A673 (cell line): Measurements from ENCODE around the gene LIMS2. TPM values are rescaled to one million over a fixed set of nuclear protein-coding genes. Genes with fewer than 3 reads are reported as not detected.

Experiments used
- BruUV-seq: library from RNA; stranded (reverse); fragments of 400-500 nt; replicated peaks from 2 replicates; lab custom pipeline; 2021; lab: Mats Ljungman, UMichigan
- CTCF ChIA-PET: fragments of 300-600 bp; sonication (Branson Sonifier 250); formaldehyde crosslinking; loops from one replicate; lab custom pipeline; 2022; ENCODE audit warnings: antibody characterized with exemption; lab: Charles Lee
- POLR2A ChIA-PET: fragments of 300-600 bp; sonication (Branson Sonifier 250); formaldehyde crosslinking; loops from one replicate; lab custom pipeline; 2022; ENCODE audit warnings: antibody characterized with exemption; ENCODE audit not compliant: low non-redundant PET; lab: Charles Lee
- DNase-seq: peaks from one replicate; pipeline ENCODE4 v3.0.0-alpha.2; 2015; ENCODE audit warnings: low spot score
- H3K27ac ChIP-seq: fragments of 200-600 bp; sonication (generic); 2 replicates; pipeline ENCODE4 v1.5.1; 2016; ENCODE audit warnings: mixed run types, low read depth, mild to moderate bottlenecking, mixed read lengths, antibody characterized with exemption, low read length; ENCODE audit not compliant: poor library complexity, severe bottlenecking
- H3K27me3 ChIP-seq: fragments of 200-600 bp; sonication (generic); replicated peaks from 2 replicates; pipeline ENCODE4 v1.6.1; 2017; ENCODE audit warnings: mixed run types, low read depth, mild to moderate bottlenecking, mixed read lengths, antibody characterized with exemption, low read length; ENCODE audit not compliant: insufficient read depth, poor library complexity
- H3K36me3 ChIP-seq: fragments of 200-600 bp; sonication (generic); 2 replicates; pipeline ENCODE4 v1.6.1; 2016; ENCODE audit warnings: mixed run types, mild to moderate bottlenecking, mixed read lengths, antibody characterized with exemption, low read length; ENCODE audit not compliant: insufficient read depth, poor library complexity, severe bottlenecking
- H3K4me1 ChIP-seq: fragments of 200-600 bp; sonication (generic); 2 replicates; pipeline ENCODE4 v1.6.1; 2017; ENCODE audit warnings: mixed run types, mild to moderate bottlenecking, mixed read lengths, antibody characterized with exemption, low read length; ENCODE audit not compliant: insufficient read depth, poor library complexity, severe bottlenecking
- H3K4me3 ChIP-seq: fragments of 200-600 bp; sonication (generic); 2 replicates; pipeline ENCODE4 v1.5.1; 2016; ENCODE audit warnings: low read depth, mixed run types, mild to moderate bottlenecking, mixed read lengths, low read length; ENCODE audit not compliant: poor library complexity, severe bottlenecking
- H3K9me3 ChIP-seq: fragments of 200-600 bp; sonication (generic); 2 replicates; pipeline ENCODE4 v1.6.1; 2016; ENCODE audit warnings: mixed run types, low read depth, mild to moderate bottlenecking, mixed read lengths, antibody characterized with exemption, low read length; ENCODE audit not compliant: poor library complexity, severe bottlenecking
- EZH2 ChIP-seq: fragments of 200-600 bp; sonication (generic); IDR thresholded peaks from 2 replicates; pipeline ENCODE4 v1.6.1; 2017; ENCODE audit warnings: borderline replicate concordance, low read depth, mild to moderate bottlenecking, mixed read lengths, antibody characterized with exemption, low read length; ENCODE audit not compliant: poor library complexity, severe bottlenecking
- intact Hi-C: fragments of 100-400 bp; cut with micrococcal nuclease; formaldehyde crosslinking; loops from one replicate; pipeline ENCODE4 v1.10.0; 2022; ENCODE audit not compliant: unreplicated experiment
- total RNA-seq: library from RNA; stranded (reverse); gene quantifications from 2 replicates; pipeline ENCODE4 v1.2.3, GENCODE V29; 2021
- TF ChIP-seq, protein P1 (sequence below): fragments of 300-800, 200-600 bp; sonication (generic); conservative IDR thresholded peaks from 2 replicates; pipeline ENCODE4 v1.5.1; 2017; ENCODE audit warnings: low read depth, mild to moderate bottlenecking, antibody characterized with exemption, low read length, moderate library complexity, mixed read lengths

Gene LIMS2
- total RNA-seq, 1 experiment from 2014 or later: 1.2 TPM

DNA sequence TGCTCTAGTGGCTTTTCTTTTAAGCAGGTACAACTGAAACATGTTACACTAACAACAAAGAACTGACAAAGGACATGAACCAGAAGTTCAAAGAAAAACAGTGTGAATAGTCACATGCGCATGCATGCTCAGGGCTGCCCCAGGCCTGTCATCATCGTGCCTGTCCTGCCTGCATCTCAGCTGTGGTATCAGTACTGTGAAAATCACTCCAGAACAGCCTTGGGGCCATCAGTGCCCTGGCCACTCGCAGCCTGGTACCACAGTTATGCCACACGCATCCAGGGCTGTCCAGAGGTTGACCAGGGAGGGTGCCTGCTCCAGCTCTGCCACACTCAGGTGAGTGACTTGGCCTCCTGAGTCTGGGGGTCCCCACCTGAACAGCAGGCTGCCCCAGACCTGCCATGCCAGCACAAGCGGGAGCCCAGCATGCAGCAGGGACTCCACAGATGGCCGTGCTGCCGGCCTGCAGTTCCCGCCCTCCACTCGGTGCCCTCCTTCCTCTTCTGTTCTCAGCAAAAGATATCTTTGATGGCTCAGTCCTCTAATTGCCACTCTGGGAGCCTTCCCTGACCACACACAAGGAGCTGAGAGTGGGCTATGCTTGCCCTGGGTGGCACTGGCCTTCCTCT lies 12.3 kb downstream of the LIMS2 start:
- CTCF ChIA-PET: no interaction called here
- no peak for DNase-seq

DNA sequence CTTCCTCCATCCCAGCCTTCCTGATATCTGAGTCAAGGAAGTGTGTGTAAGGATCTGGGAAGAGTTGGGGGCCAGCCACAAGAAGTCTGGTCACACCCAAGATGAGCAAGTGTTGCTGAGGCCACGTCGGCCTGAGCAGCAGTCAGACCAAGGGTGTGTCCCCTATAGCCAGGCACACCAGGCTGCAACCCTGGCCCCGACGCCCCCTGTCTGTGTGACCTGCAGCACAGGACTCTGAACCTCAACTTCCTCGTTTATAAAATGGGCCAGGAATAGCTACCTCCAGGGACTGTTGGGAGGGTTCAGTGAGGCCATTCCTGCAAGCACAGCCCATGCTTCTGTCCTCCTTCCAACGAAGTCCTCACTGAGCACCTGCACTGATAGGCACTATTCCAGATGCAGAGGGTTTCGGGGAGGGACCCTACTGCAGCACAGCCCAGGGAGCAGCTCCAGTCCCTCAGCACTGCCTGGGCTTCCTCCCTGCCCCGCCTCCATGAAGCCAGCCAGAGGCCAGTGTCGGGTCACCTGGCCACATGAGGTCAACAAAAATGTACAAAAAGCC lies 13.3 kb downstream of the LIMS2 start:
- POLR2A ChIA-PET: no interaction called here
- BruUV-seq: no TSS peak
- no peak overlapping the region for H3K4me3 ChIP-seq
- H3K36me3 ChIP-seq: no peaks in the 10 kb centered on the region
- H3K9me3 ChIP-seq: no peaks in the 10 kb centered on the region
- H3K4me1 ChIP-seq: no peaks in the 10 kb centered on the region
- DNase-seq: no peak
- CTCF ChIA-PET: no interaction called here
- H3K27me3 ChIP-seq: peaks cover 12% of the 10 kb centered on the region
- no peak overlapping the region for H3K27ac ChIP-seq
- intact Hi-C loops: no loop called here
- TF ChIP-seq, protein P1, sequence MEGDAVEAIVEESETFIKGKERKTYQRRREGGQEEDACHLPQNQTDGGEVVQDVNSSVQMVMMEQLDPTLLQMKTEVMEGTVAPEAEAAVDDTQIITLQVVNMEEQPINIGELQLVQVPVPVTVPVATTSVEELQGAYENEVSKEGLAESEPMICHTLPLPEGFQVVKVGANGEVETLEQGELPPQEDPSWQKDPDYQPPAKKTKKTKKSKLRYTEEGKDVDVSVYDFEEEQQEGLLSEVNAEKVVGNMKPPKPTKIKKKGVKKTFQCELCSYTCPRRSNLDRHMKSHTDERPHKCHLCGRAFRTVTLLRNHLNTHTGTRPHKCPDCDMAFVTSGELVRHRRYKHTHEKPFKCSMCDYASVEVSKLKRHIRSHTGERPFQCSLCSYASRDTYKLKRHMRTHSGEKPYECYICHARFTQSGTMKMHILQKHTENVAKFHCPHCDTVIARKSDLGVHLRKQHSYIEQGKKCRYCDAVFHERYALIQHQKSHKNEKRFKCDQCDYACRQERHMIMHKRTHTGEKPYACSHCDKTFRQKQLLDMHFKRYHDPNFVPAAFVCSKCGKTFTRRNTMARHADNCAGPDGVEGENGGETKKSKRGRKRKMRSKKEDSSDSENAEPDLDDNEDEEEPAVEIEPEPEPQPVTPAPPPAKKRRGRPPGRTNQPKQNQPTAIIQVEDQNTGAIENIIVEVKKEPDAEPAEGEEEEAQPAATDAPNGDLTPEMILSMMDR: no peak
- no peak for TF ChIP-seq EZH2

More for the DNA sequence above, 12.3 kb downstream of the LIMS2 start:
- TF ChIP-seq, protein P1: no peak
- no peak for TF ChIP-seq EZH2
- BruUV-seq: no TSS peak
- no peak overlapping the region for H3K4me3 ChIP-seq
- intact Hi-C loops: no loop called here
- H3K4me1 ChIP-seq: no peaks in the 10 kb centered on the region
- no peak overlapping the region for H3K27ac ChIP-seq
- H3K36me3 ChIP-seq: no peaks in the 10 kb centered on the region
- no peaks in the 10 kb centered on the region for H3K9me3 ChIP-seq
- H3K27me3 ChIP-seq: peaks cover 12% of the 10 kb centered on the region
- POLR2A ChIA-PET: no interaction called here

DNA sequence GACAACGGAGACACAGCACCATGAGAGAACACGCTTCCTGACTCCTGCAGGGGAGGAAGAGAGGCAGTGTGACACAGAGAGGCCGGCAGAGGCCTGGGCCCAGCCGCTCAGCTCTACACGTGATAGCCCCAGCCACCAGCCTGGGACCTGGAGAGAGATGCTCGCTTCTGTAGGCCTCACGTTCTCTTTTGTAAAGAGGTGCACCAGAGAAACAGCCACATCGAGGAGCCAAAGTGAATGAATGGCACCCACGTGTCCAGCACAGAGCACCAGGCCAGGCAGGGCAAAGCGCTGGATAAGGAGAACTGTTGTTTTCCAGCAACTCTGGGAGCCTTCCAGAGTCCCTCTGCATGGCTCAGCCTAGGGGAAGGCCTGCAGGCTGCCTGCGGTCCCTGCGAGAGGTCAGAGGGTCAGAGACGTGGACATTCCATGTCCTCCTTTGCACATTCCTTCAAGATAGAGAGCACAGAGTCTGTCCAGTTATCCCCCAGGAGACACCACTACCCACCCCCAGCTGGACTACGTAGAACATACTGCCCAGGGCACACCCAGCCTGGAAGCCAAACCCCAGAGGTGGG lies 14.2 kb downstream of the LIMS2 start:
- TF ChIP-seq, protein P1: no peak
- no peak for TF ChIP-seq EZH2
- Histone ChIP-seq H3K9me3 (no peaks in the 10 kb centered on the region), H3K27me3 (peaks cover 12% of the 10 kb centered on the region), H3K27ac (no peak overlapping the region), H3K36me3 (no peaks in the 10 kb centered on the region), H3K4me3 (no peak overlapping the region), H3K4me1 (no peaks in the 10 kb centered on the region)
- intact Hi-C loops: no loop called here
- no peak for DNase-seq
- ChIA-PET CTCF (no interaction called here), POLR2A (no interaction called here)
- BruUV-seq: no TSS peak
